Measurements from ENCODE around the gene ST6GALNAC1.

- TF ChIP-seq EP300 (IDR thresholded peaks at IDR 0.05) (no peak), POLR2A (IDR thresholded peaks at IDR 0.05; ENCODE audit: low read depth) (no peak)
- TF ChIP-seq, protein P1, sequence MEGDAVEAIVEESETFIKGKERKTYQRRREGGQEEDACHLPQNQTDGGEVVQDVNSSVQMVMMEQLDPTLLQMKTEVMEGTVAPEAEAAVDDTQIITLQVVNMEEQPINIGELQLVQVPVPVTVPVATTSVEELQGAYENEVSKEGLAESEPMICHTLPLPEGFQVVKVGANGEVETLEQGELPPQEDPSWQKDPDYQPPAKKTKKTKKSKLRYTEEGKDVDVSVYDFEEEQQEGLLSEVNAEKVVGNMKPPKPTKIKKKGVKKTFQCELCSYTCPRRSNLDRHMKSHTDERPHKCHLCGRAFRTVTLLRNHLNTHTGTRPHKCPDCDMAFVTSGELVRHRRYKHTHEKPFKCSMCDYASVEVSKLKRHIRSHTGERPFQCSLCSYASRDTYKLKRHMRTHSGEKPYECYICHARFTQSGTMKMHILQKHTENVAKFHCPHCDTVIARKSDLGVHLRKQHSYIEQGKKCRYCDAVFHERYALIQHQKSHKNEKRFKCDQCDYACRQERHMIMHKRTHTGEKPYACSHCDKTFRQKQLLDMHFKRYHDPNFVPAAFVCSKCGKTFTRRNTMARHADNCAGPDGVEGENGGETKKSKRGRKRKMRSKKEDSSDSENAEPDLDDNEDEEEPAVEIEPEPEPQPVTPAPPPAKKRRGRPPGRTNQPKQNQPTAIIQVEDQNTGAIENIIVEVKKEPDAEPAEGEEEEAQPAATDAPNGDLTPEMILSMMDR (IDR thresholded peaks at IDR 0.05), result no peak
Observed at GRCh38 chr17:76689859-76690258, 46.3 kb upstream of the ST6GALNAC1 start.
